ENCODE measurements around the gene FARSB. TPM values are rescaled to one million over a fixed set of nuclear protein-coding genes. Genes with fewer than 3 reads are reported as not detected.

FARSB gene
- total RNA-seq, 6 experiments from 2014 or later = 6.2 to 14.2 (median 9.0) TPM

DNA sequence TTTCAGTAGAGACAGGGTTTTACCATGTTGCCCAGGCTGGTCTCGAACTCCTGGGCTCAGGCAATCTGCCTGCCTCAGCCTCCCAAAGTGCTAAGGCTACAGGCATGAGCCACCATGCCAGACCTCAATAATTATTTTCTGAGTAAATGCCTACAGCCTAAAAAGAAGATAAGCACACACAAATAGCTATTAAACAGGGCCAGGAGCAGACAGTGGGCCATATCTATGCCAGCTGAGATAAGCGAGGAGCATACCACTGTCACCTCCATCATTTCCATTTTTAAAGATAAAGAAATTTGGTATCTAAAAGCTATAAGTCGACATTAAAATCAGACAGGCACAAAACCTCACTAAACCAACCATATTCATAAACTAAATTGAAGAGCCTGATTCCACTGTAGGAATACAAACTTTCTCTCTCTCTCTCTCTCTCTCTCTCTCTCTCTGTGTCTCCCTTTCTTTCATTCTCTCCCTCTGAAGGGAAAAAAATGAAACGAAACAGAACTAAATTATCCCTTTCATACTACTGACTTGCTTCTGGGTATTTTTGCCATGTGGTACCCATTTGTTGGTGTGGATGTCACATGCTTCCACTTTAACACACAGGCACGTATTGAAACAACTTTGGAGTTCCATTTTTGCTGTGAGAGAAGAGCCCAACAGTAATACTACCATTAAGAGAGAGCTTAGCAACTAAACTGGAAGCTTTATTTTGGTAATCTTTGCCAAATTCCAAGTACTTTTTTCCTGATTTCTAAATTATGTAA, 51.0 kb downstream of the FARSB start:
- DNase-seq (no peak), ATAC-seq (no peak)
- Histone ChIP-seq H3K4me3 (no peak overlapping the region), H3K27ac (no peak overlapping the region), H3K9me3 (no peaks in the 10 kb centered on the region), H3K4me1 (no peaks in the 10 kb centered on the region), H3K27me3 (no peaks in the 10 kb centered on the region), H3K36me3 (no peaks in the 10 kb centered on the region)
- 93% methylated on average over 5 of the region's 5 CpGs for WGBS (ENCODE audit: insufficient coverage, low coverage, low lambda C conversion rate, missing lambda C conversion rate)
- TF ChIP-seq, protein P1, sequence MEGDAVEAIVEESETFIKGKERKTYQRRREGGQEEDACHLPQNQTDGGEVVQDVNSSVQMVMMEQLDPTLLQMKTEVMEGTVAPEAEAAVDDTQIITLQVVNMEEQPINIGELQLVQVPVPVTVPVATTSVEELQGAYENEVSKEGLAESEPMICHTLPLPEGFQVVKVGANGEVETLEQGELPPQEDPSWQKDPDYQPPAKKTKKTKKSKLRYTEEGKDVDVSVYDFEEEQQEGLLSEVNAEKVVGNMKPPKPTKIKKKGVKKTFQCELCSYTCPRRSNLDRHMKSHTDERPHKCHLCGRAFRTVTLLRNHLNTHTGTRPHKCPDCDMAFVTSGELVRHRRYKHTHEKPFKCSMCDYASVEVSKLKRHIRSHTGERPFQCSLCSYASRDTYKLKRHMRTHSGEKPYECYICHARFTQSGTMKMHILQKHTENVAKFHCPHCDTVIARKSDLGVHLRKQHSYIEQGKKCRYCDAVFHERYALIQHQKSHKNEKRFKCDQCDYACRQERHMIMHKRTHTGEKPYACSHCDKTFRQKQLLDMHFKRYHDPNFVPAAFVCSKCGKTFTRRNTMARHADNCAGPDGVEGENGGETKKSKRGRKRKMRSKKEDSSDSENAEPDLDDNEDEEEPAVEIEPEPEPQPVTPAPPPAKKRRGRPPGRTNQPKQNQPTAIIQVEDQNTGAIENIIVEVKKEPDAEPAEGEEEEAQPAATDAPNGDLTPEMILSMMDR (IDR thresholded peaks at IDR 0.05) = no peak
- intact Hi-C loops (cut with DNase I) = no loop called here

GRCh38 chr2:222603501-222603900, 52.4 kb downstream of the FARSB start:
- intact Hi-C loops (cut with DNase I) = no loop called here
- Histone ChIP-seq H3K27me3 (no peaks in the 10 kb centered on the region), H3K4me1 (no peaks in the 10 kb centered on the region), H3K27ac (no peak overlapping the region), H3K4me3 (no peak overlapping the region), H3K9me3 (no peaks in the 10 kb centered on the region), H3K36me3 (peaks cover 0 to 6% (median 0%) of the 10 kb centered on the region in 4 donors)
- ATAC-seq (no peak), DNase-seq (no peak)
- TF ChIP-seq POLR2A (IDR thresholded peaks at IDR 0.05) = no peak
- TF ChIP-seq, protein P1 (IDR thresholded peaks at IDR 0.05) = no peak
- WGBS (ENCODE audit: insufficient coverage, low coverage, low lambda C conversion rate, missing lambda C conversion rate) = 100% methylated on average over 2 of the region's 2 CpGs

- 66% methylated on average over 4 of the region's 4 CpGs for WGBS (ENCODE audit: insufficient coverage, low coverage, low lambda C conversion rate, missing lambda C conversion rate)
- TF ChIP-seq, protein P1 (IDR thresholded peaks at IDR 0.05) = no peak
- no peak for TF ChIP-seq POLR2A (IDR thresholded peaks at IDR 0.05)
Observed at GRCh38 chr2:222598611-222599010, 57.3 kb downstream of the FARSB start.

GRCh38 chr2:222595581-222595980, 60.3 kb downstream of the FARSB start:
- Histone ChIP-seq H3K9me3 (no peaks in the 10 kb centered on the region), H3K27me3 (no peaks in the 10 kb centered on the region), H3K4me1 (peaks cover 0 to 8% (median 3%) of the 10 kb centered on the region in 4 donors), H3K27ac (peak overlapping the region in 1 of 3 donors; percentile 44), H3K4me3 (no peak overlapping the region), H3K36me3 (peaks cover 0 to 9% (median 0%) of the 10 kb centered on the region in 4 donors)
- intact Hi-C loops (cut with DNase I) = no loop called here
- WGBS (ENCODE audit: insufficient coverage, low coverage, low lambda C conversion rate, missing lambda C conversion rate) = 73% methylated on average over 2 of the region's 2 CpGs
- DNase-seq (no peak), ATAC-seq (no peak)
- TF ChIP-seq POLR2A (IDR thresholded peaks at IDR 0.05) = no peak
- TF ChIP-seq, protein P1 (IDR thresholded peaks at IDR 0.05) = no peak

More at GRCh38 chr2:222598611-222599010, 57.3 kb downstream of the FARSB start:
- H3K4me1 ChIP-seq = peaks cover 0 to 8% (median 3%) of the 10 kb centered on the region in 4 donors
- H3K36me3 ChIP-seq = peaks cover 0 to 9% (median 0%) of the 10 kb centered on the region in 4 donors
- H3K27ac ChIP-seq = no peak overlapping the region
- no peak for ATAC-seq
- H3K9me3 ChIP-seq = no peaks in the 10 kb centered on the region
- DNase-seq = no peak
- intact Hi-C loops (cut with DNase I) = no loop called here
- no peaks in the 10 kb centered on the region for H3K27me3 ChIP-seq
- H3K4me3 ChIP-seq = no peak overlapping the region
